A549 (cell line): ENCODE results near the gene AP5S1.

Experiments
- CEBPB ChIP-seq, 2 experiments: fragments of >200 bp in 1 of 2; sonication (Bioruptor Twin) in 1 of 2; formaldehyde crosslinking in 1 of 2; IDR thresholded peaks; 2 replicates each; pipeline ENCODE4 v1.6.1; 2012 to 2016
- CTCF ChIP-seq: fragments of >200 bp; sonication (Bioruptor Twin); formaldehyde crosslinking; IDR thresholded peaks from 3 replicates; pipeline ENCODE4 v1.5.1; 2016
- EP300 ChIP-seq, 2 experiments: fragments of >200 bp; sonication (Bioruptor Twin); formaldehyde crosslinking; IDR thresholded peaks; 2 replicates in 1 of 2; 3 replicates in 1 of 2; pipeline ENCODE4 v1.6.1; 2016 to 2017
- HDAC2 ChIP-seq: fragments of 200-600 bp; sonication (generic); IDR thresholded peaks from 2 replicates; pipeline ENCODE4 v1.6.1; 2016
- HMGXB4 ChIP-seq: fragments of 250-450 bp; sonication (Bioruptor Pico); IDR thresholded peaks from 2 replicates; pipeline ENCODE4 v1.5.0; 2021; ENCODE audit warnings: mild to moderate bottlenecking, moderate library complexity, borderline replicate concordance
- JUN ChIP-seq, 2 experiments: fragments of >200 bp; sonication (Bioruptor Twin); formaldehyde crosslinking; IDR thresholded peaks; 2 replicates in 1 of 2; 3 replicates in 1 of 2; pipeline ENCODE4 v1.6.1; 2016 to 2017
- MAFK ChIP-seq: fragments of 450-650 bp; IDR thresholded peaks from 2 replicates; pipeline ENCODE4 v1.6.1; 2014; ENCODE audit not compliant: partially characterized antibody
- PHF8 ChIP-seq: fragments of 200-600 bp; sonication (generic); IDR thresholded peaks from 2 replicates; pipeline ENCODE4 v1.6.1; 2016; ENCODE audit warnings: low read depth, mild to moderate bottlenecking, antibody characterized with exemption, moderate library complexity, borderline replicate concordance
- POLR2A ChIP-seq: IDR thresholded peaks from 2 replicates; pipeline ENCODE4 v1.6.1; 2012; ENCODE audit warnings: mild to moderate bottlenecking, low read length
- POLR2AphosphoS2 ChIP-seq: conservative IDR thresholded peaks from 2 replicates; pipeline ENCODE4 v1.6.1; 2012; ENCODE audit warnings: low read length, improper control_type of control experiment, inconsistent platforms
- REST ChIP-seq: fragments of 200-600 bp; sonication (generic); IDR thresholded peaks from 2 replicates; pipeline ENCODE4 v1.6.1; 2016; ENCODE audit warnings: antibody characterized with exemption, mild to moderate bottlenecking, moderate library complexity
- SMC3 ChIP-seq: fragments of >200 bp; sonication (Bioruptor Twin); formaldehyde crosslinking; IDR thresholded peaks from 3 replicates; pipeline ENCODE4 v1.6.1; 2018; ENCODE audit warnings: inconsistent platforms
- TFCP2L1 ChIP-seq: fragments of 250-450 bp; sonication (Bioruptor Pico); IDR thresholded peaks from 2 replicates; pipeline ENCODE4 v1.5.0; 2021; ENCODE audit warnings: mild to moderate bottlenecking

GRCh38 chr20:3864518-3864917 is 44.2 kb downstream of the AP5S1 start:
- TF ChIP-seq SMC3 (no peak), JUN (IDR thresholded peaks at IDR 0.05) (no peak), CTCF (no peak), POLR2AphosphoS2 (no peak), REST (no peak), HDAC2 (no peak), HMGXB4 (CRISPR knock-in tag) (no peak), EP300 (IDR thresholded peaks at IDR 0.05) (no peak), MAFK (no peak), CEBPB (IDR thresholded peaks at IDR 0.05) (no peak), TFCP2L1 (no peak), POLR2A (no peak), PHF8 (no peak)
